Activated CD8-positive, alpha-beta memory T cell treated with anti-CD3 and anti-CD28 coated beads, Interleukin-2, amount 50 U/mL, for 48 hours (primary cell): ENCODE measurements around the gene DLG2.

Source experiments
- DNase-seq: peaks from one replicate; pipeline ENCODE4 v3.0.0-alpha.2; 2020

The DLG2 gene

GRCh38 chr11:83858694-83859093 is 1768.5 kb downstream of the DLG2 start:
- no peak for DNase-seq

- no peak for DNase-seq
Measured at GRCh38 chr11:83855237-83855636, 1771.9 kb downstream of the DLG2 start.

- no peak for DNase-seq
Measured at GRCh38 chr11:83852775-83853442, 1774.2 kb downstream of the DLG2 start.

- DNase-seq, result no peak
Measured at GRCh38 chr11:83852012-83852411, 1775.1 kb downstream of the DLG2 start.

- no peak for DNase-seq
Measured at GRCh38 chr11:83847467-83848034, 1779.6 kb downstream of the DLG2 start.

- no peak for DNase-seq
Measured at GRCh38 chr11:83845797-83846196, 1781.3 kb downstream of the DLG2 start.

- no peak for DNase-seq
Measured at GRCh38 chr11:83840326-83840725, 1786.8 kb downstream of the DLG2 start.

- peak; percentile 49 for DNase-seq
Measured at GRCh38 chr11:83836883-83837654, 1790.1 kb downstream of the DLG2 start.

- no peak for DNase-seq
Measured at GRCh38 chr11:83836065-83836464, 1791.1 kb downstream of the DLG2 start.

GRCh38 chr11:83835423-83835822 is 1791.7 kb downstream of the DLG2 start:
- DNase-seq, result no peak

- DNase-seq, result no peak
Measured at GRCh38 chr11:83831929-83832328, 1795.2 kb downstream of the DLG2 start.

GRCh38 chr11:83827940-83828554 is 1799.1 kb downstream of the DLG2 start:
- no peak for DNase-seq

GRCh38 chr11:83827520-83827919 is 1799.6 kb downstream of the DLG2 start:
- DNase-seq, result no peak

GRCh38 chr11:83826078-83826477 is 1801.1 kb downstream of the DLG2 start:
- no peak for DNase-seq

- DNase-seq, result no peak
Measured at GRCh38 chr11:83823461-83824025, 1803.6 kb downstream of the DLG2 start.

- DNase-seq, result no peak
Measured at GRCh38 chr11:83819931-83820549, 1807.1 kb downstream of the DLG2 start.

- no peak for DNase-seq
Measured at GRCh38 chr11:83818349-83818748, 1808.8 kb downstream of the DLG2 start.

- DNase-seq, result no peak
Measured at GRCh38 chr11:83816572-83817187, 1810.5 kb downstream of the DLG2 start.

- DNase-seq, result no peak
Measured at GRCh38 chr11:83815736-83816135, 1811.4 kb downstream of the DLG2 start.

- DNase-seq, result no peak
Measured at GRCh38 chr11:83813296-83813695, 1813.8 kb downstream of the DLG2 start.

- no peak for DNase-seq
Measured at GRCh38 chr11:83809274-83809673, 1817.9 kb downstream of the DLG2 start.

GRCh38 chr11:83801799-83802198 is 1825.3 kb downstream of the DLG2 start:
- no peak for DNase-seq
